GM20000 (cell line): ENCODE measurements around the gene RAB6A.

ENCODE experiments used
- DNase-seq: peaks from one replicate; pipeline ENCODE4 v3.0.0; 2012; ENCODE audit warnings: low spot score
- CTCF ChIP-seq: IDR thresholded peaks from 2 replicates; pipeline ENCODE4 v1.5.1; 2012; ENCODE audit warnings: mild to moderate bottlenecking, control low read depth; ENCODE audit errors: extremely low read depth, missing control alignments

RAB6A gene

GRCh38 chr11:73760679-73761402, at the start of gene RAB6A:
Gene RAB6A (minus strand): TSS chr11:73761074. CDS start chr11:73760635, 439 bp downstream.
- TF ChIP-seq CTCF: no peak
- peak; percentile 98 for DNase-seq

GRCh38 chr11:73810637-73811036, 49.8 kb upstream of the RAB6A start:
- DNase-seq: no peak
- no peak for TF ChIP-seq CTCF

GRCh38 chr11:73808052-73808451, 47.2 kb upstream of the RAB6A start:
- no peak for DNase-seq
- TF ChIP-seq CTCF: no peak

- DNase-seq: no peak
- TF ChIP-seq CTCF: no peak
Measured at GRCh38 chr11:73804712-73805111, 43.8 kb upstream of the RAB6A start.

GRCh38 chr11:73801136-73801535, 40.3 kb upstream of the RAB6A start:
- no peak for TF ChIP-seq CTCF
- no peak for DNase-seq

- no peak for TF ChIP-seq CTCF
- no peak for DNase-seq
Measured at GRCh38 chr11:73800276-73800806, 39.5 kb upstream of the RAB6A start.

GRCh38 chr11:73797457-73797856, 36.6 kb upstream of the RAB6A start:
- DNase-seq: no peak
- no peak for TF ChIP-seq CTCF
